Cardiac muscle cell (in vitro differentiated cells and primary cell): ENCODE data around the gene PTTG1IP. TPM values are rescaled to one million over a fixed set of nuclear protein-coding genes. Genes with fewer than 3 reads are reported as not detected.

Experiments used
- DNase-seq, 2 donors: peaks; one replicate each; pipeline versions ENCODE4 v3.0.0 to v3.0.0-alpha.2; 2010 to 2017; ENCODE audit warnings: low read depth in 1 of 2, low spot score in 1 of 2
- H3K27ac ChIP-seq: fragments of 200-600 bp; sonication (generic); 2 replicates; pipeline ENCODE4 v1.5.1; 2016
- H3K27me3 ChIP-seq: fragments of 200-600 bp; sonication (generic); 2 replicates; pipeline ENCODE4 v1.6.0; 2016; ENCODE audit warnings: control low read depth
- H3K36me3 ChIP-seq: fragments of 200-600 bp; sonication (generic); 2 replicates; pipeline ENCODE4 v1.5.1; 2016; ENCODE audit warnings: control low read depth
- H3K4me1 ChIP-seq: fragments of 200-600 bp; sonication (generic); 2 replicates; pipeline ENCODE4 v1.8.1; 2017; ENCODE audit warnings: low read depth, mild to moderate bottlenecking, mixed run types
- H3K4me3 ChIP-seq: fragments of 200-600 bp; sonication (generic); 2 replicates; pipeline ENCODE4 v1.5.1; 2016; ENCODE audit warnings: mild to moderate bottlenecking
- H3K9me3 ChIP-seq: fragments of 200-600 bp; sonication (generic); 2 replicates; pipeline ENCODE4 v1.5.1; 2017; ENCODE audit warnings: low read depth, mild to moderate bottlenecking, control low read depth
- CTCF ChIP-seq: IDR thresholded peaks from 2 replicates; pipeline ENCODE4 v1.5.1; 2012; ENCODE audit warnings: low read depth, mild to moderate bottlenecking, low read length
- polyA plus RNA-seq: library from polyadenylated mRNA; unstranded; fragments of >200 nt; fragmentation: Nextera tagmentation; extraction: Ambion mirVana; gene quantifications from 2 replicates; pipeline ENCODE4 v1.2.1, GENCODE V29; 2016
- total RNA-seq: library from RNA; depleted of rRNA; stranded (reverse); fragments of >200 nt; gene quantifications from 2 replicates; pipeline ENCODE4 v1.2.3, GENCODE V29; 2016

Gene PTTG1IP
- total and polyA plus RNA-seq, 2 experiments from 2014 or later, result 204 to 253 TPM

GRCh38 chr21:44831227-44831860, 42.1 kb downstream of the PTTG1IP start:
- DNase-seq, result no peak
- Histone ChIP-seq H3K27me3 (no peaks in the 10 kb centered on the region), H3K4me1 (no peaks in the 10 kb centered on the region), H3K36me3 (no peaks in the 10 kb centered on the region), H3K4me3 (no peak overlapping the region), H3K9me3 (no peaks in the 10 kb centered on the region), H3K27ac (no peak overlapping the region)
- no peak for TF ChIP-seq CTCF

- no peaks in the 10 kb centered on the region for H3K4me1 ChIP-seq
- H3K36me3 ChIP-seq, result no peaks in the 10 kb centered on the region
- TF ChIP-seq CTCF, result no peak
- no peak overlapping the region for H3K27ac ChIP-seq
- H3K4me3 ChIP-seq, result no peak overlapping the region
- no peaks in the 10 kb centered on the region for H3K27me3 ChIP-seq
- H3K9me3 ChIP-seq, result no peaks in the 10 kb centered on the region
- DNase-seq, result no peak
These were observed 43.9 kb downstream of the PTTG1IP start for GRCh38 chr21:44829507-44830092.

- Histone ChIP-seq H3K27me3 (no peaks in the 10 kb centered on the region), H3K9me3 (no peaks in the 10 kb centered on the region), H3K27ac (no peak overlapping the region), H3K4me1 (no peaks in the 10 kb centered on the region), H3K36me3 (no peaks in the 10 kb centered on the region), H3K4me3 (no peak overlapping the region)
- DNase-seq, result no peak
- TF ChIP-seq CTCF, result no peak
These were observed 45.0 kb downstream of the PTTG1IP start for GRCh38 chr21:44828362-44829056.

- Histone ChIP-seq H3K27ac (no peak overlapping the region), H3K9me3 (no peaks in the 10 kb centered on the region), H3K27me3 (no peaks in the 10 kb centered on the region), H3K4me3 (no peak overlapping the region), H3K36me3 (no peaks in the 10 kb centered on the region), H3K4me1 (no peaks in the 10 kb centered on the region)
- no peak for DNase-seq
- no peak for TF ChIP-seq CTCF
These were observed 50.3 kb downstream of the PTTG1IP start for GRCh38 chr21:44823179-44823660.

GRCh38 chr21:44822484-44823178, 50.9 kb downstream of the PTTG1IP start:
- Histone ChIP-seq H3K36me3 (no peaks in the 10 kb centered on the region), H3K9me3 (no peaks in the 10 kb centered on the region), H3K27ac (no peak overlapping the region), H3K4me1 (no peaks in the 10 kb centered on the region), H3K27me3 (no peaks in the 10 kb centered on the region), H3K4me3 (no peak overlapping the region)
- no peak for TF ChIP-seq CTCF
- DNase-seq, result no peak
